Vagina (tissue), 2 donors: ENCODE data around the gene CTNNBL1. TPM values are rescaled to one million over a fixed set of nuclear protein-coding genes. Genes with fewer than 3 reads are reported as not detected.

Source experiments
- DNase-seq, 2 donors: peaks; one replicate each; pipeline ENCODE4 v3.0.0-alpha.2; 2017; ENCODE audit errors: extremely low spot score in 2 of 2
- H3K27ac ChIP-seq: fragments of 200-600 bp; sonication (generic); one replicate; pipeline ENCODE4 v1.5.1; 2019
- H3K27me3 ChIP-seq: fragments of 200-600 bp; sonication (generic); one replicate; pipeline ENCODE4 v1.5.1; 2019
- H3K36me3 ChIP-seq, 2 donors: fragments of 200-600 bp; sonication (generic); one replicate each; pipeline ENCODE4 v1.5.1; 2017 to 2019
- H3K4me1 ChIP-seq: fragments of 200-600 bp; sonication (generic); one replicate; pipeline ENCODE4 v1.5.1; 2019
- H3K4me3 ChIP-seq, 2 donors: fragments of 200-600 bp; sonication (generic); 1 replicate in 1 of 2; 2 replicates in 1 of 2; pipeline ENCODE4 v1.5.1; 2016 to 2019
- H3K9me3 ChIP-seq: fragments of 200-600 bp; sonication (generic); one replicate; pipeline ENCODE4 v1.5.1; 2019
- POLR2A ChIP-seq, 2 donors: fragments of 450-650 bp; IDR thresholded peaks; one replicate each; pipeline ENCODE4 v1.6.1; 2017; ENCODE audit warnings: antibody characterized with exemption in 2 of 2, mild to moderate bottlenecking in 2 of 2, moderate library complexity in 2 of 2
- POLR2AphosphoS5 ChIP-seq, 2 donors: sonication (generic); formaldehyde crosslinking; IDR thresholded peaks; one replicate each; pipeline ENCODE4 v1.9.0; 2017; ENCODE audit warnings: antibody characterized with exemption in 2 of 2, mild to moderate bottlenecking in 2 of 2, low read depth in 1 of 2; ENCODE audit not compliant: insufficient read depth in 1 of 2
- intact Hi-C: fragments of 100-400 bp; cut with DNase I; formaldehyde crosslinking; loops from one replicate; pipeline ENCODE4 v1.15.1; 2023
- total RNA-seq: library from RNA; depleted of rRNA; stranded (reverse); fragments of >200 nt; gene quantifications from one replicate; pipeline ENCODE4 v1.2.3, GENCODE V29; 2016
- TF ChIP-seq, protein P1 (sequence below), 3 experiments: fragments of 450-650 bp in 2 of 3; fragments of 200-600 bp in 1 of 3; sonication (generic) in 1 of 3; IDR thresholded peaks; one replicate each; pipeline ENCODE4 v1.5.1; 2017 to 2019; ENCODE audit warnings: antibody characterized with exemption in 3 of 3, mild to moderate bottlenecking in 2 of 3, moderate library complexity in 2 of 3

Gene CTNNBL1
- total RNA-seq, 1 donor from 2014 or later, result 40.3 TPM

DNA sequence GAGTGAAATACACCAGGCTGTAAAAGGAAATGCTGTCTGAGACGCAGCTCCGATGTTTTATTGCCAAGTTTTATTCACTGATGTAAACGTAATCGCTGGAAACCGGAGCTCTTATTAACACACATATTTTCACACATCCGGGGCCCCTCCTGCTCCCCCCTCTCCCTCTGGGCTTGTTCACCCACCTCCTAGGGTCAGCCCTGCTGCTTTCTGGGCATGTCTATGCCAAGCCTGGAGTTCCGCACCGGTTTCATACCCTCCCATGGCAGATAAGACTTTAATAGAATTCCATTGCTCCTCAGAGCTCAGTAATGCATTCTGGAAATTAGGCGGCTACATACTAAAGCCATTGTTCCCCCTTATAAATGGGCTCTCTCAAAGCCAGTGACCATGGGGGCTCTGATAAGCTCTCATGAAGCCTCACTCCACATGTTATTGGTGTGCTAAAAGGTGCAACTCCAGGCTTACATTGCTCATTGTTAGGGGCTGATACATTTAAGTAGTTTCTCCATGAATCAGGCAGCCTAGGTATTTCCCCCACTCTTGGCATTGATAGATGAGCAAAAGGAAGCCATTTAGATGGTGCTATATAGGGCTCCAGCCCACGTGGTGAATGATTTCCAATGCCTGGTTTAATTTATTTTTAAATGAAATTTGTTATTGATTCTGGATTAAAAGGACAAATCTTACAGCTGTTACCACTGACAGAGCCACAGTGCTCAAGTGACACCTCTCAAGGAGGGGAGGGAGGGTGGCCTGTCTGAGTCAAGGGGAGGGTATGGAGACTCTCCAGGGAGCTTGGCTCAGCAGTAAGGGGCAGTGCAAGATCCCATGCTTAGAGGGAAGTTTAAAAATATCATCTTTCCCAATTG lies 204.6 kb downstream of the CTNNBL1 start:
- Histone ChIP-seq H3K9me3 (no peaks in the 10 kb centered on the region), H3K36me3 (no peaks in the 10 kb centered on the region), H3K4me3 (no peak overlapping the region), H3K27me3 (peaks cover 4% of the 10 kb centered on the region), H3K27ac (no peak overlapping the region), H3K4me1 (peaks cover 12% of the 10 kb centered on the region)
- TF ChIP-seq POLR2AphosphoS5 (IDR thresholded peaks at IDR 0.05; ENCODE audit: insufficient read depth in 1 of 2, low read depth in 1 of 2) (no peak), POLR2A (IDR thresholded peaks at IDR 0.05) (no peak)
- TF ChIP-seq, protein P1, sequence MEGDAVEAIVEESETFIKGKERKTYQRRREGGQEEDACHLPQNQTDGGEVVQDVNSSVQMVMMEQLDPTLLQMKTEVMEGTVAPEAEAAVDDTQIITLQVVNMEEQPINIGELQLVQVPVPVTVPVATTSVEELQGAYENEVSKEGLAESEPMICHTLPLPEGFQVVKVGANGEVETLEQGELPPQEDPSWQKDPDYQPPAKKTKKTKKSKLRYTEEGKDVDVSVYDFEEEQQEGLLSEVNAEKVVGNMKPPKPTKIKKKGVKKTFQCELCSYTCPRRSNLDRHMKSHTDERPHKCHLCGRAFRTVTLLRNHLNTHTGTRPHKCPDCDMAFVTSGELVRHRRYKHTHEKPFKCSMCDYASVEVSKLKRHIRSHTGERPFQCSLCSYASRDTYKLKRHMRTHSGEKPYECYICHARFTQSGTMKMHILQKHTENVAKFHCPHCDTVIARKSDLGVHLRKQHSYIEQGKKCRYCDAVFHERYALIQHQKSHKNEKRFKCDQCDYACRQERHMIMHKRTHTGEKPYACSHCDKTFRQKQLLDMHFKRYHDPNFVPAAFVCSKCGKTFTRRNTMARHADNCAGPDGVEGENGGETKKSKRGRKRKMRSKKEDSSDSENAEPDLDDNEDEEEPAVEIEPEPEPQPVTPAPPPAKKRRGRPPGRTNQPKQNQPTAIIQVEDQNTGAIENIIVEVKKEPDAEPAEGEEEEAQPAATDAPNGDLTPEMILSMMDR (IDR thresholded peaks at IDR 0.05), result no peak
- DNase-seq, result no peak
- intact Hi-C loops, result no loop called here

DNA sequence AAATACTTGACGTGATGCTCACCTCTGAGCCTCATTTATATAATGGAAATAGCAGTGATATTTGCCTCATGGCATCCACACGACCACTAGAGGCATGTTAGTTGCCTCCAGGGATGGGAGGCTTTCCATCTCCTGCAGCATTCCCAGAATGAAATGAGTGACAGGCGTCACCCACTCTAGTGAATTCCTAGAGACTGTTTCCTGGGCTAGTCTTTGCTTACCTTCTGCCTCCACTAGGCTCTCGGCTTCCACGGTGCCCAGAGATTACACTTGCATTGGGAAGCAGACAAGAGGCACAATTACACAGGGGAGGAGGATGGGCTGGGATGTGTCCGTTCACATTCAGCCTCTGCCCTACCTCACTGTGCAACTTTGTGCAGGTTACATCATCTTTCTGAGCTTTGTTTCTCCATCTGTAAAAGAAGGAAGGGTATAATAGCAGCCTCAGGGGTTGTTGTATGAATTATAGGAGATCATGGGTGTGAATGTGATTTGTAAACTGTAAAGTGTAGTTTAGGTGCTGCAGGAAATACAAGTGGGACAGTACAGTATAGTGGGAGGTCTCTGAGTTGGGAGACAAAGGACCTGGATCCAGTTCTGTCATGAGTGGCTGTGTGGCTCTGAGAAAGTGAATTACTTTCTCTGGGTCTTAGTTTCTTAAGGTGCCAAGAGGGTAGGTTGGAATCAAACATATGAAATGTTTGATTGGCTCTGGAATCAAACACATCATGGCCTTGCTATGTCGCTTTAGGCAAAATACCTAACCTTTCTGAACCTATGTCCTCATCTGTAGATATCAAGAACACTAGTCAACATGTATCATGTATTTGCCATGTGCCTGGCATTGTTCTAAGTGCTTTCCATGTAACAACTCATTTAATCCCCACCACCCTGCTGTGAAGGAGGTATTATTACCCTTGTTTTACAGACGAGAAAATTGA lies 205.5 kb downstream of the CTNNBL1 start:
- TF ChIP-seq, protein P1 (IDR thresholded peaks at IDR 0.05), result no peak
- TF ChIP-seq POLR2A (IDR thresholded peaks at IDR 0.05) (no peak), POLR2AphosphoS5 (IDR thresholded peaks at IDR 0.05; ENCODE audit: insufficient read depth in 1 of 2, low read depth in 1 of 2) (no peak)
- no peak overlapping the region for H3K27ac ChIP-seq
- DNase-seq, result no peak
- H3K9me3 ChIP-seq, result no peaks in the 10 kb centered on the region
- peaks cover 14% of the 10 kb centered on the region for H3K4me1 ChIP-seq
- no peaks in the 10 kb centered on the region for H3K36me3 ChIP-seq
- no peak overlapping the region for H3K4me3 ChIP-seq
- intact Hi-C loops, result no loop called here
- peaks cover 4% of the 10 kb centered on the region for H3K27me3 ChIP-seq

DNA sequence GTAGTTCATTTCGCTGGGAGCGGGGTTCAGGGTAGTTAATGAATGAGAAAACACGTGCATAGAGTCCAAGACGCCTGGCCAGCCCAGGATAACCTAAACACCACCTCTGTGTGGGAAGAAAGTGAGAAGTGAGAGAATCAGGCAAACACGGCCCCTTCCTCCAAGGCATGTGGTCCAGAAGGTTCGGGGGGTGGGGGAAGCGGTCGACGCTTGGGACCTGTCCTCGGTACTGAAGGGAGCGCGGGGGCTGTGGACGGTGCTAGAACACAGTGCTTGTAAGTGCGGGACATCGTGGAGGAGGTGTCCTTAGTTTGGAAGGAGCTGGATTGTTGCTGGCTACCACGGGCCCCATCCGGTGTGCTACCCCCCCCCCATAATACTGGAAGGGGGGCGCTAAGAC lies 207.4 kb downstream of the CTNNBL1 start:
- H3K9me3 ChIP-seq, result no peaks in the 10 kb centered on the region
- DNase-seq, result no peak
- intact Hi-C loops, result no loop called here
- TF ChIP-seq POLR2A (IDR thresholded peaks at IDR 0.05) (no peak), POLR2AphosphoS5 (IDR thresholded peaks at IDR 0.05; ENCODE audit: insufficient read depth in 1 of 2, low read depth in 1 of 2) (no peak)
- TF ChIP-seq, protein P1 (IDR thresholded peaks at IDR 0.05), result no peak
- no peak overlapping the region for H3K4me3 ChIP-seq
- H3K27me3 ChIP-seq, result peaks cover 4% of the 10 kb centered on the region
- no peaks in the 10 kb centered on the region for H3K36me3 ChIP-seq
- no peak overlapping the region for H3K27ac ChIP-seq
- peaks cover 14% of the 10 kb centered on the region for H3K4me1 ChIP-seq

GRCh38 chr20:37901654-37902503 lies 208.0 kb downstream of the CTNNBL1 start:
- no peaks in the 10 kb centered on the region for H3K9me3 ChIP-seq
- peaks cover 14% of the 10 kb centered on the region for H3K4me1 ChIP-seq
- TF ChIP-seq, protein P1 (IDR thresholded peaks at IDR 0.05), result no peak
- no peak for TF ChIP-seq POLR2A (IDR thresholded peaks at IDR 0.05)
- no peak for TF ChIP-seq POLR2AphosphoS5 (IDR thresholded peaks at IDR 0.05; ENCODE audit: insufficient read depth in 1 of 2, low read depth in 1 of 2)
- no peak for DNase-seq
- intact Hi-C loops, result no loop called here
- H3K27me3 ChIP-seq, result peaks cover 4% of the 10 kb centered on the region
- no peak overlapping the region for H3K4me3 ChIP-seq
- H3K36me3 ChIP-seq, result no peaks in the 10 kb centered on the region
- H3K27ac ChIP-seq, result no peak overlapping the region
